GM19372 (cell line): ENCODE data around the gene C4A.
"Not testable (repeated sequence)": the region's sequence is repeated elsewhere in the genome, so short reads cannot be mapped to it uniquely, and the experiment has no call there.

Source experiments
- ATAC-seq: cut with Tn5 transposase; IDR thresholded peaks from one replicate; pipeline ENCODE4 v1.9.1; 2021; ENCODE audit warnings: mild to moderate bottlenecking, low read depth, moderate library complexity; ENCODE audit not compliant: unreplicated experiment

Gene C4A

DNA sequence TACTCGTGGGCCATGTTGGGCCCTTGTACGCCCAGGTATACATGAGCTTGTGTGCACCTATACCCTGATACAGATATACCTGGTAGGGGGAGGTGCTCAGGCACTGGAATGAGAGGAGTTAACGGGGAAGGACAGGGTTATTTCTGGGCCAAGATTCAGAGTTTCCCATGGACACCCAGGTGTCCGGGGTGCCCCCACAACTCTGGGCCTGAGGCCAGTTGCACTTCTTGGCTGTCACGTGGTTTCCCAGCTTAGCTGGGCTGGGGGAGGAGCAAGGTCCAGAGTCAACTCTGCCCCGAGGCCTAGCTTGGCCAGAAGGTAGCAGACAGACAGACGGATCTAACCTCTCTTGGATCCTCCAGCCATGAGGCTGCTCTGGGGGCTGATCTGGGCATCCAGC, at the start of gene C4A:
C4A (plus strand) TSS at position 314 of the 400 bp plus-strand sequence; CDS start at position 365, 51 bp downstream.
- not testable (repeated sequence) for ATAC-seq

DNA sequence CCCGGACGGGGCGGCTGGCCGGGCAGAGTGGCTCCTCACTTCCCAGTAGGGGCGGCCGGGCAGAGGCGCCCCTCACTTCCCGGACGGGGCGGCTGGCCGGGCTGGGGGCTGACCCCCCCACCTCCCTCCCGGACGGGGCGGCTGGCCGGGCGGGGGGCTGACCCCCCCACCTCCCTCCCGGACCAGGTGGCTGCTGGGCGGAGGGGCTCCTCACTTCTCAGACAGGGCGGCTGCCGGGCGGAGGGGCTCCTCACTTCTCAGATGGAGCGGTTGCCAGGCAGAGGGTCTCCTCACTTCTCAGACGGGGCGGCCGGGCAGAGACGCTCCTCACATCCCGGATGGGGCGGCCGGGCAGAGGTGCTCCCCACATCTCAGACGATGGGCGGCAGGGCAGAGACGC, 49.7 kb upstream of the C4A start:
- ATAC-seq: not testable (repeated sequence)

DNA sequence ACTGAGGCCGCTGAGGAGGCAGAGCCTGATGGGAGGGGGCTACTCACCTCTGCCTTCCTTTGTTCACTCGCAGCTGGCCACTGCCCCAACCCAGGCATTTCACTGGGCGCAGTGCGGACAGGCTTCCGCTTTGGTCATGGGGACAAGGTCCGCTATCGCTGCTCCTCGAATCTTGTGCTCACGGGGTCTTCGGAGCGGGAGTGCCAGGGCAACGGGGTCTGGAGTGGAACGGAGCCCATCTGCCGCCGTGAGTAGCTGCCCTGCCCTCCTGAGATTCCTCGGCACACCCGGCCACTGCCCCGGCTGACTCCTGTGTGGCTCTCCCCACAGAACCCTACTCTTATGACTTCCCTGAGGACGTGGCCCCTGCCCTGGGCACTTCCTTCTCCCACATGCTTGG, 48.3 kb upstream of the C4A start:
- ATAC-seq: no peak

DNA sequence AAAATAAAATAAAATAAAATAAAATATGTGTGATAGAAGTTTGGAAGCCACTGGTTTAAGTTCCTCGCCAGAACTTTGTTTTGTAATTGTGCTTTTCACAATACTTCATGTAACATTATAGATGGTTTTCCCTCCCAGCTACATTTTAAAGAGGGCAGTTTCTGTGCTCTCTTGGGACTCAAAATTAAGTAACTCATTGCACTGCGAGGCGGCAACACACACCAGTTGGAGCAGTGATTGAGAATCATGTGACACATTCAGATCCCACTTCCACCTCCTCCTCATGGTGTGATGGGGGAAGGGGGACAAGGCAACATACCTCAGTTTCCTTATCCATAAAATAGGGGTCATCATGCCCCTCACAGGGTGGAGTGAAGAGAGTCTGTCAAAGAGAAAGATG, 46.8 kb upstream of the C4A start:
- ATAC-seq: no peak

DNA sequence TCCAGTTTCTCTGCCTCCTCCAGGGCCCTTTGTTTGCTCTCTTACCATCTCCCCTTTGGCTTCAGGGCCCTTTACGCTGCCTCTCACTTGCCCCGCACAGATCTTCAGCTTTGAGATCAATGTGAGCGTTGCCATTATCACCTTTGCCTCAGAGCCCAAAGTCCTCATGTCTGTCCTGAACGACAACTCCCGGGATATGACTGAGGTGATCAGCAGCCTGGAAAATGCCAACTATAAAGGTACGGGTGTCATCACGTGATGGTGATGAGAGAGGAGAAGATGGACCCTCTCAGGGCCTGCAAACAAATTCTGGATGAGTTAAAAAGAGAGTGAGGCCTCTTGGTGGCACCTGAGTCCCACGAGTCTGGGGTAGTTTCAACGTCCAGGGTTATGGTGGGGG, 46.0 kb upstream of the C4A start:
- no peak for ATAC-seq

DNA sequence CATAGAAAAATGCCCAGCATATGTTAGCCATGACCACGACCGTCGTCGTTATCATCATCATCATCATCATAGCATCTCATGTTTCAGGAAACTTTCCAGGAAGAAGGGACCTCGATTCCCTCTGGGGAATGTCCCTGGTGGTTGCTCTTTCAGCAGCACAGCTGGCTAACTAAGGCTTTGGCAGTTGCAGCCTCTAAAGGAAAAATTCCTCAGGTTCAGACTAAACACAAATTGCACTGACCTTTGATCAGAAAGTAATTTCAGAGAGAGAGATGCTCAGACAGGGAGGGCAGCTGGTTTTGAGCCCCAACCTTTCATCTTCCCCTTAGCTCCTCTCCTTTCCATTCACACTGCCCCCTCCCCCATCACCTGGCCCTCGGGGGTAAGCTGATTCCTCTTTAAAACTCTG, 41.6 kb upstream of the C4A start:
- ATAC-seq: no peak

DNA sequence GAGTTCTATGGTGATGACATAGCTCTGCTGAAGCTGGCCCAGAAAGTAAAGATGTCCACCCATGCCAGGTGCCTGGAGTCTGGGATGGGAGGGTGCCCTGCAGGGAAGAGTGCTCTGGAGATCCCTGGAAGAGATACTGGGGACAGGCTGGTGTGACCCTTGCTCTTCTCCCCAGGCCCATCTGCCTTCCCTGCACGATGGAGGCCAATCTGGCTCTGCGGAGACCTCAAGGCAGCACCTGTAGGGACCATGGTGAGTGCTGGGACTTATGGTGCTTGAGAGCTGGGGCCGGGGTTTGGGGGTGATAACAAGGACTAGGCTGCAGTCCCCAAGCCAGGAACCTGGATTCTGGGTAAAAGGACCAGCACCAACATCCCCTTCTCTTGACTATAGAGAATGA, 38.1 kb upstream of the C4A start:
- ATAC-seq: no peak

DNA sequence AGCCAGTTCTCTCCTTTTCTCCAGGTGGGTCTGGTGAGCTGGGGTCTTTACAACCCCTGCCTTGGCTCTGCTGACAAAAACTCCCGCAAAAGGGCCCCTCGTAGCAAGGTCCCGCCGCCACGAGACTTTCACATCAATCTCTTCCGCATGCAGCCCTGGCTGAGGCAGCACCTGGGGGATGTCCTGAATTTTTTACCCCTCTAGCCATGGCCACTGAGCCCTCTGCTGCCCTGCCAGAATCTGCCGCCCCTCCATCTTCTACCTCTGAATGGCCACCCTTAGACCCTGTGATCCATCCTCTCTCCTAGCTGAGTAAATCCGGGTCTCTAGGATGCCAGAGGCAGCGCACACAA, 36.7 kb upstream of the C4A start:
- no peak for ATAC-seq

DNA sequence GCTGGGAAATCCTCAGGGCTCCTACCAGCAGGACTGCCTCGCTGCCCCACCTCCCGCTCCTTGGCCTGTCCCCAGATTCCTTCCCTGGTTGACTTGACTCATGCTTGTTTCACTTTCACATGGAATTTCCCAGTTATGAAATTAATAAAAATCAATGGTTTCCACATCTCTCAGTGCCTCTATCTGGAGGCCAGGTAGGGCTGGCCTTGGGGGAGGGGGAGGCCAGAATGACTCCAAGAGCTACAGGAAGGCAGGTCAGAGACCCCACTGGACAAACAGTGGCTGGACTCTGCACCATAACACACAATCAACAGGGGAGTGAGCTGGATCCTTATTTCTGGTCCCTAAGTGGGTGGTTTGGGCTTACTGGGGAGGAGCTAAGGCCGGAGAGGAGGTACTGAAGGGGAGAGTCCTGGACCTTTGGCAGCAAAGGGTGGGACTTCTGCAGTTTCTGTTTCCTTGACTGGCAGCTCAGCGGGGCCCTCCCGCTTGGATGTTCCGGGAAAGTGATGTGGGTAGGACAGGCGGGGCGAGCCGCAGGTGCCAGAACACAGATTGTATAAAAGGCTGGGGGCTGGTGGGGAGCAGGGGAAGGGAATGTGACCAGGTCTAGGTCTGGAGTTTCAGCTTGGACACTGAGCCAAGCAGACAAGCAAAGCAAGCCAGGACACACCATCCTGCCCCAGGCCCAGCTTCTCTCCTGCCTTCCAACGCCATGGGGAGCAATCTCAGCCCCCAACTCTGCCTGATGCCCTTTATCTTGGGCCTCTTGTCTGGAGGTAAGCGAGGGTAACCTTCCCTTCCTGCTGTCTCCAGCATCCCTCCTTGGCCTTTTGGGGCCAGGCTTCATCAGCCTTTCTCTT, 36.1 kb upstream of the C4A start, which contains the start of gene CFB:
CFB (plus strand) TSS at position 589 of the 863 bp plus-strand sequence; CDS start at position 716, 127 bp downstream.
- no peak for ATAC-seq

DNA sequence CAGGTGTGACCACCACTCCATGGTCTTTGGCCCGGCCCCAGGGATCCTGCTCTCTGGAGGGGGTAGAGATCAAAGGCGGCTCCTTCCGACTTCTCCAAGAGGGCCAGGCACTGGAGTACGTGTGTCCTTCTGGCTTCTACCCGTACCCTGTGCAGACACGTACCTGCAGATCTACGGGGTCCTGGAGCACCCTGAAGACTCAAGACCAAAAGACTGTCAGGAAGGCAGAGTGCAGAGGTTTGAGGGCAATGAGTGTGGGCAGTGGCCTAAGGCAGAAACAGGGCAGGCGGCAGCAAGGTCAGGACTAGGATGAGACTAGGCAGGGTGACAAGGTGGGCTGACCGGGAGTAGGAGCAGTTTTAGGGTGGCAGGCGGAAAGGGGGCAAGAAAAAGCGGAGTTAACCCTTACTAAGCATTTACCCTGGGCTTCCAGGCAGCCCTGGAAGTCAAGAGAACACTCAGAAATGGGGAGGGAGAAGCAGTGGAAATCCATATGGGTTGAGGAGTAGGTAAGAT, 35.4 kb upstream of the C4A start:
- ATAC-seq: no peak

DNA sequence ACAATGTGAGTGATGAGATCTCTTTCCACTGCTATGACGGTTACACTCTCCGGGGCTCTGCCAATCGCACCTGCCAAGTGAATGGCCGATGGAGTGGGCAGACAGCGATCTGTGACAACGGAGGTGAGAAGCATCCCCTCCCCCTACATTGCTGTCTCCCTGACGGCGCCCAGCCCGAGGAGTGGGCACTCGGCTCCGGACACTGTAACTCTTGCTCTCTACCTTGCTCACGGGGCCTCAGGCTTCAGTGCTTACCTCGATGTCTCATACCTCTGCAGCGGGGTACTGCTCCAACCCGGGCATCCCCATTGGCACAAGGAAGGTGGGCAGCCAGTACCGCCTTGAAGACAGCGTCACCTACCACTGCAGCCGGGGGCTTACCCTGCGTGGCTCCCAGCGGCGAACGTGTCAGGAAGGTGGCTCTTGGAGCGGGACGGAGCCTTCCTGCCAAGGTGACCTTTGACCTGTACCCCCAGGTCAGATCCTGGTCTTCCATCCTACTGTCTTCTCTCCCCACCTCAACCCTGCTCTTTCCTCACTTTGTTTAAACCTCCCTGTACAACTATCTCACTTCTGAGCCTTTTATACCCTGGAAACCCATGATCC, 34.7 kb upstream of the C4A start:
- no peak for ATAC-seq

DNA sequence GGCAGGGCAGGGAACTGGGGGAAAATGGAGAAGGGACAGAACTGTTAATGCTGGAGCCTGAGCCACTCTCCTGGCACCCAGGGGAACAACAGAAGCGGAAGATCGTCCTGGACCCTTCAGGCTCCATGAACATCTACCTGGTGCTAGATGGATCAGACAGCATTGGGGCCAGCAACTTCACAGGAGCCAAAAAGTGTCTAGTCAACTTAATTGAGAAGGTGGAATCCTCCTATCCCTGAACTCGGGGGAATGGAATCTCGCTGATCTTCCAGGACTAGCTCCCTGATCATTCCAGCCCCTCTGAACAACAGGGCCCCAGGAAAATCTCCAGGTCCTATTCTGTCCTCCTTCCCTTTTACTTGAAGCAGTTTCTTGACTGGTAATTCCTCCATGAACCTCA, 34.0 kb upstream of the C4A start:
- no peak for ATAC-seq

DNA sequence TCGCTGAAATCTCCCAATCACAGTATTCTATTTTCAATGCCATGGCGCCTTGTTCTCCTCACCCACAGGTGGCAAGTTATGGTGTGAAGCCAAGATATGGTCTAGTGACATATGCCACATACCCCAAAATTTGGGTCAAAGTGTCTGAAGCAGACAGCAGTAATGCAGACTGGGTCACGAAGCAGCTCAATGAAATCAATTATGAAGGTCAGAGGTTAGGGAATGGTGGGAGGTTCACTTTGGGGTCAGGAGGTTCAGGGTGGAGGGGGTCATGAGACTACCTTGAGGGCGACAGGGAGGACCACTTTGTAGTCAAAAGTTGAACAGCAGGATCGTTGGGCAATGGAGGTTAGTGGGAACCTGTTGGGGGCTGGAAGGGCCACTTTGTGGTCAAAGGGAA, 33.6 kb upstream of the C4A start:
- no peak for ATAC-seq

DNA sequence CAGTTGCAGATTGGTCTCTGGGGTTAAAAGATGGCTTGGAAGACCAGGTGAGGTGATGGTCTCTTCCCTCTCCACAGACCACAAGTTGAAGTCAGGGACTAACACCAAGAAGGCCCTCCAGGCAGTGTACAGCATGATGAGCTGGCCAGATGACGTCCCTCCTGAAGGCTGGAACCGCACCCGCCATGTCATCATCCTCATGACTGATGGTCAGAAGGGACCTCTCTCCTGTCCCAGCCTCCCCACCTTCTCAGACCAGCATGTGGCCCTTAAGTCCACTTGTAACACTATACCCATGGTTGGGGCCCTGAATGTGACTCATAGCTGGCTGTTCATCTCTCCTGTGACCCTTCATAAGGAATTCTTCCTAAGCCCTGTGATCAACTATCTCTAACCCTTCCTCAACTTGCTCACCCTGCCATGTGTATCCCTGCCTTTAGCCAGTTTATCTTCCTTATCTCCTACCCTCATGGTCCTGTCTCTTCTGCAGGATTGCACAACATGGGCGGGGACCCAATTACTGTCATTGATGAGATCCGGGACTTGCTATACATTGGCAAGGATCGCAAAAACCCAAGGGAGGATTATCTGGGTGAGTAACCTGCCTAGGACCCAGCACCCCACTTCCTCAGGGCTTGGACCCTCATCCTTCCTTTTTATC, 33.0 kb upstream of the C4A start:
- ATAC-seq: no peak

DNA sequence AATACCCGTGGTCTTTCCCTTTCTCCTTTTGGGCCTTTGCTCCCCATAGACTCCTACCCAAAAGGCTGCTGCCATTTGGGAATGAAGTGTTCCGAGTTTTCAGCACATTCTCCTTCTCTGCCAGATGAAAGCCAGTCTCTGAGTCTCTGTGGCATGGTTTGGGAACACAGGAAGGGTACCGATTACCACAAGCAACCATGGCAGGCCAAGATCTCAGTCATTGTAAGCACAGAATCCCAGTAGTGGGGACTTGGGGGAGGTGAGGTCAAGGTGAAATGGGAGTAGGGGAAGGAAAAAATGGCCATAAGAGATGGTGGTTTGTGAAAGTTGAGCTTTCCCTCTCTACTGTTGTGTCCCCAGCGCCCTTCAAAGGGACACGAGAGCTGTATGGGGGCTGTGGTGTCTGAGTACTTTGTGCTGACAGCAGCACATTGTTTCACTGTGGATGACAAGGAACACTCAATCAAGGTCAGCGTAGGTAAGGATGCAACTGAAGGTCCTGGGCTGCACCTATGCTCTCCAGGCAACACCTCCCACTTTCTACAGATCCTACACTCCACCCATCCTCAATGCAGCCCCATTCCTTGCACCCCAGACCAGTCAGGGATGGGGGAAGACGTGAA, 31.8 kb upstream of the C4A start:
- no peak for ATAC-seq

DNA sequence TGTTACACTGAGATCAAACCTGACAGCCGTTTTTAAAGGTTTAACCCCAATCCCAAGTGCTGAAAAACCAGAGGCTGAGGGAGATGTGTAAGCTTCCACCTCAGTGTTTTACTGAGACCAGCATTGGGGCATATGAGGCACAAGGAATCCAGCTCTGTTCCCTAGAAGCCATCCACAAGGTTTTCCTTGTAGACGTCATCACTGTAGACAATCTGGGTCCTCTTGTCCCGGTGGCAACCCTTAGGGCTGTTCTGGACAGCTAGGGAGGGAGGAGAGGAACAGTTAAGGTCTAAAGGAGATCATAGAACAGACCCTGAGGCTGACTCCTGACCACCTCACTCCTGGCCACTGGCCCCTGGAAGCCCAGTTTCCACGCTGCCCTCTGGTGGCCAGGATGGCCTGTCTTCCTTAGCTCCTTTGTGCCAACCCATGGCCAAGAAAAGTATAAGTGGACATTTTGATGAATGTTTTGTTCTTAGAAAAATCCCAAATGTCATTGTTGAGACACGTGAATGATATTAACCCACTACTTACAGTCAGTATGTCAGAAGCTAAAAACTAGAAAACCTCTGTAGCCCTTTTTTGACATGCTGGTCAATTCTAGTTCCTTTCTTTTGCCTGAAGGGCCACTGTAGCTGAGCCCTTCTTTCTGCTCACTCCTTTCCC, 29.6 kb upstream of the C4A start:
- ATAC-seq: no peak

DNA sequence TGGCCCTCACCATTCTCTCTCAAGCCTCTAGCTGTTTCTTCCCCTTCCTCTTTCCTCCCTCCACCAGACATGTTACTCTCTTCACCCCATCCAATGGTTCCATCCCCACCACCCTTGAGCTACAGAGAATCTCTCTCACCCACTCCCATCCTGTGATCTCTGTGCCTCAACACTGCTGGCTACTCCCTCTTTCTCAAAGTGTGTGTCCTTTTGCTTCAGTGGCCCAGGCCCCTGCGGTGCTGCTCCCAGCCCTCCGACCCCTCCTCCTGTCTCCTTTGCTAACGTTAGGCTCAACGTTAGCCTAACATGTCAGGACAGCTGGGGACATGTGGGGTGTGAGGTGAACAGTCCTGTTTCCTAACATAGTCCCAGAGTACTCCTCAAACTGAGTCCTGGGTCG, 29.0 kb upstream of the C4A start:
- no peak for ATAC-seq

DNA sequence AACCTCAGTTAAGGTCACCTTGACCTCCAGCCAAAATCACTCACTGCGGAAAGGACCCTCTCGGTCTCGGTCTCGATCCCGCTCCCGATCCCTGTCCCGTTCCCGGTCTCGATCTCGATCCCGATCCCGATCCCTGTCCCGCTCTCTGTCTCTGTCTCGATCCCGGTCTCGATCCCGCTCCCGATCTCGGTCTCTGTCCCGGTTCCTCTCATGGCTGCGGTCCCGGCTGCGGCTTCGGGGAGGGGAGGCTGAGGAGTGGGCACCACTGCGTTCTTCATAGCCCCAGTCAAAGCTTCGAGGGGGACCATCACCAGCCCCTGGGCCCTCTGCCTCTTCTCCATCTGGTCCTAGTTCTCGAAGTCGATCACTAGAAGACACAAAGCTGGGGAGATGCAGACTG, 27.3 kb upstream of the C4A start:
- ATAC-seq: no peak

DNA sequence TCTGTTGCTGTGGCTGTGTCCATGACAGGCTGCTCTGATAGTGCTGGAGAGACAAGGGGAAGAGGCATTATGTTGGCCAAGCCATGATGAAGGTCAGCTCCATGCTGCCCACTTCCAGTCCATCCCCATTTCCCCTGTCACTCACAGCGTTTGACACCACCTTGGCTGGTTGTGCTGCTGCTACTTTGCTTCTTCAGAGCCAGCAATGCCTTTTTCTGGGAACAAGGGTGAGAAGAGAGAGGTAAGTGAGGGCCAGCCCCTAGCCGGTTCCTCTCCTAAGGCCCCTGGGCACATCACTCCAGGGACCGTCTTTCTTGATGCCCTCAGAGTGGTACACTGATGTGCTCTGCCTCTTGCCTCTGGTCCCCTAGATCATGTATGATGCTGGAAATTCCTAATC, 25.1 kb upstream of the C4A start:
- no peak for ATAC-seq

DNA sequence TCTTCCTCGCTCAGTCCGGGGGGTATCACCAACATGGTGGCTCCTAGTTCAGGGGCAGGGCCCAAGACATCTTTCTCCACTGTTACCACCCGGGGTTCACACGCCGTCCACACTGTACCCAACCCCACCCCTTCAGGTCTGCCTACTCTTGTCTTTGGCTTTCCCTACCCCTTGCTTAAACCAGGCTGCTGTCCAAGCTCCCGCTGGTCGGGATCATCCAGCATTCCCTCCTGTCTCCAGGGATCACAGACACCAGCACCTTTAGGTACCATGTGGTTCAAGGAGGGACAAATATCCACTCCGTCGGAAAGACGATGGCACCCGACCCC, 23.5 kb upstream of the C4A start:
- ATAC-seq: no peak
